ENCODE results near the gene LRRIQ4. TPM values are rescaled to one million over a fixed set of nuclear protein-coding genes. Genes with fewer than 3 reads are reported as not detected.

Gene LRRIQ4
- total RNA-seq: not detected

GRCh38 chr3:169812332-169813235, at the start of gene LRRIQ4, which contains the start of gene LRRC34:
TSS of gene LRRIQ4 (plus strand) at chr3:169812870. CDS start at chr3:169821922, 9,052 bp downstream.
TSS of gene LRRC34 (minus strand) at chr3:169812904. CDS start at chr3:169812548, 356 bp downstream.
- H3K4me3 ChIP-seq: peak within 1 kb of the TSS; percentile 82
- peak within 1 kb of the TSS; percentile 73 for H3K27ac ChIP-seq
- DNase-seq (ENCODE audit: low spot score in 2 of 2): peak; percentile 81 to 89
- H3K9me3 ChIP-seq: no peaks in the 10 kb centered on the region
- no peaks in the 10 kb centered on the region for H3K36me3 ChIP-seq
- 9% methylated on average over 31 of the region's 56 CpGs for WGBS
- no peaks in the 10 kb centered on the region for H3K27me3 ChIP-seq
- peaks cover 26% of the 10 kb centered on the region for H3K4me1 ChIP-seq
- TF ChIP-seq POLR2AphosphoS5 (IDR thresholded peaks at IDR 0.05) (no peak), EP300 (IDR thresholded peaks at IDR 0.05) (no peak), POLR2A (IDR thresholded peaks at IDR 0.05) (no peak), CTCF (IDR thresholded peaks at IDR 0.05) (no peak)

GRCh38 chr3:169764312-169764881, 48.3 kb upstream of the LRRIQ4 start:
- TF ChIP-seq EP300 (IDR thresholded peaks at IDR 0.05) (no peak), CTCF (IDR thresholded peaks at IDR 0.05) (no peak), POLR2AphosphoS5 (IDR thresholded peaks at IDR 0.05) (peak in 1 of 3 donors; percentile 68), POLR2A (IDR thresholded peaks at IDR 0.05) (no peak)
- H3K4me3 ChIP-seq: peak overlapping the region; percentile 88
- peak; percentile 85 for DNase-seq (ENCODE audit: low spot score in 2 of 2)

GRCh38 chr3:169764882-169765612, 47.6 kb upstream of the LRRIQ4 start, which contains the start of gene TERC:
TSS of gene TERC (minus strand) at chr3:169765060.
- Histone ChIP-seq H3K27me3 (no peaks in the 10 kb centered on the region), H3K27ac (peak within 1 kb of the TSS; percentile 98), H3K4me3 (peak within 1 kb of the TSS; percentile 88), H3K36me3 (no peaks in the 10 kb centered on the region), H3K9me3 (no peaks in the 10 kb centered on the region), H3K4me1 (peaks cover 10% of the 10 kb centered on the region)
- DNase-seq (ENCODE audit: low spot score in 2 of 2): peak; percentile 97
- WGBS: 6% methylated on average over 41 of the region's 42 CpGs
- TF ChIP-seq CTCF (IDR thresholded peaks at IDR 0.05) (no peak), POLR2A (IDR thresholded peaks at IDR 0.05) (peak; percentile 94 to 97), POLR2AphosphoS5 (IDR thresholded peaks at IDR 0.05) (peak; percentile 1 to 91 (median 91)), EP300 (IDR thresholded peaks at IDR 0.05) (no peak)

More at GRCh38 chr3:169764312-169764881, 48.3 kb upstream of the LRRIQ4 start:
- H3K4me1 ChIP-seq: peaks cover 10% of the 10 kb centered on the region
- H3K27me3 ChIP-seq: no peaks in the 10 kb centered on the region
- 0% methylated on average over 19 of the region's 46 CpGs for WGBS
- H3K27ac ChIP-seq: peak overlapping the region; percentile 98
- no peaks in the 10 kb centered on the region for H3K36me3 ChIP-seq
- no peaks in the 10 kb centered on the region for H3K9me3 ChIP-seq

- no peaks in the 10 kb centered on the region for H3K27me3 ChIP-seq
- TF ChIP-seq POLR2A (IDR thresholded peaks at IDR 0.05) (no peak), POLR2AphosphoS5 (IDR thresholded peaks at IDR 0.05) (no peak), EP300 (IDR thresholded peaks at IDR 0.05) (no peak), CTCF (IDR thresholded peaks at IDR 0.05) (no peak)
- no peaks in the 10 kb centered on the region for H3K36me3 ChIP-seq
- DNase-seq (ENCODE audit: low spot score in 2 of 2): peak; percentile 83 to 89
- WGBS: 4% methylated on average over 23 of the region's 51 CpGs
- H3K27ac ChIP-seq: peak within 1 kb of the TSS; percentile 91
- no peaks in the 10 kb centered on the region for H3K9me3 ChIP-seq
- H3K4me3 ChIP-seq: peak within 1 kb of the TSS; percentile 74
- H3K4me1 ChIP-seq: peaks cover 12% of the 10 kb centered on the region
These were observed 43.1 kb upstream of the LRRIQ4 start, which contains the start of gene ACTRT3 for GRCh38 chr3:169769287-169770181. TSS of gene ACTRT3 (minus strand) at chr3:169769561. CDS start at chr3:169769520, 41 bp downstream.
